ENCODE results near the gene HS3ST3A1. TPM values are rescaled to one million over a fixed set of nuclear protein-coding genes. Genes with fewer than 3 reads are reported as not detected.

HS3ST3A1 gene
- total RNA-seq, 1 experiment from 2014 or later, result 47.6 TPM

DNA sequence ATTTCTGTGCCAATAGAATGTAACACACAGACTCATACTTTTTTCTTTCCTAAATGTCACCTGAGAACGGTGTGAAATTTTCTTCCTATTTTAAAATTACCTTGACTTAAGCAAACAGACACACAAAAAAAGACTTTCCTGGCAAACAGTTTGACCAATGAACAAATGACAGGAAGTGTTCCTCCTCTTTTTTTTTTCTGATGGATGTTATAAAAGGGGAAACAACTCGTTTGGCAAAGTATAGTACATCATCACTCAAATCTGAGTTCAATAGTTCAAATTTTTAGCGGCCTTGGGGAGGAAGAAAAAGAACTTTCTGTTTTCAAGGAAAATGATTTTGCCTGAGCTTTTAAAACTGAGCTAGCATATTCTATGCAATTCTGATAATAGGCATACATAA is 19.8 kb downstream of the HS3ST3A1 start:
- DNase-seq, result no peak
- H2AFZ ChIP-seq (ENCODE audit: low read length), result no peak overlapping the region
- H4K20me1 ChIP-seq (ENCODE audit: low read length), result no peaks in the 10 kb centered on the region
- peaks cover 23% of the 10 kb centered on the region for H3K4me1 ChIP-seq (ENCODE audit: insufficient read depth, low read length)
- peaks cover 48% of the 10 kb centered on the region for H3K79me2 ChIP-seq (ENCODE audit: low read length)
- H3K9ac ChIP-seq (ENCODE audit: low read length), result no peak overlapping the region
- no TSS peak for BruUV-seq (replicated peaks)
- H3K4me3 ChIP-seq (ENCODE audit: low read length), result peak overlapping the region; percentile 20
- TF ChIP-seq, protein P1, sequence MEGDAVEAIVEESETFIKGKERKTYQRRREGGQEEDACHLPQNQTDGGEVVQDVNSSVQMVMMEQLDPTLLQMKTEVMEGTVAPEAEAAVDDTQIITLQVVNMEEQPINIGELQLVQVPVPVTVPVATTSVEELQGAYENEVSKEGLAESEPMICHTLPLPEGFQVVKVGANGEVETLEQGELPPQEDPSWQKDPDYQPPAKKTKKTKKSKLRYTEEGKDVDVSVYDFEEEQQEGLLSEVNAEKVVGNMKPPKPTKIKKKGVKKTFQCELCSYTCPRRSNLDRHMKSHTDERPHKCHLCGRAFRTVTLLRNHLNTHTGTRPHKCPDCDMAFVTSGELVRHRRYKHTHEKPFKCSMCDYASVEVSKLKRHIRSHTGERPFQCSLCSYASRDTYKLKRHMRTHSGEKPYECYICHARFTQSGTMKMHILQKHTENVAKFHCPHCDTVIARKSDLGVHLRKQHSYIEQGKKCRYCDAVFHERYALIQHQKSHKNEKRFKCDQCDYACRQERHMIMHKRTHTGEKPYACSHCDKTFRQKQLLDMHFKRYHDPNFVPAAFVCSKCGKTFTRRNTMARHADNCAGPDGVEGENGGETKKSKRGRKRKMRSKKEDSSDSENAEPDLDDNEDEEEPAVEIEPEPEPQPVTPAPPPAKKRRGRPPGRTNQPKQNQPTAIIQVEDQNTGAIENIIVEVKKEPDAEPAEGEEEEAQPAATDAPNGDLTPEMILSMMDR (conservative IDR thresholded peaks at IDR 0.05; ENCODE audit: low read depth, low read length), result no peak
- no peak for TF ChIP-seq EZH2phosphoT487 (IDR thresholded peaks at IDR 0.05; ENCODE audit: borderline replicate concordance, low read length)
- TF ChIP-seq EZH2 (IDR thresholded peaks at IDR 0.05; ENCODE audit: low read length, unreplicated experiment), result no peak
- intact Hi-C loops (cut with micrococcal nuclease), result no loop called here
- H3K27ac ChIP-seq (ENCODE audit: low read length), result no peak overlapping the region
- H3F3A ChIP-seq (ENCODE audit: low read length, unreplicated experiment), result no peaks in the 10 kb centered on the region
- no peaks in the 10 kb centered on the region for H3K9me3 ChIP-seq (ENCODE audit: low read length)
- no peaks in the 10 kb centered on the region for H3K9me2 ChIP-seq (replicated peaks; ENCODE audit: low read length)
- ATAC-seq, result no peak
- H3K27me3 ChIP-seq (ENCODE audit: low read length), result no peaks in the 10 kb centered on the region
- peak overlapping the region; percentile 60 for H3K4me2 ChIP-seq (ENCODE audit: low read length)
- CTCF ChIA-PET, result no interaction called here
- POLR2A ChIA-PET (ENCODE audit: unreplicated experiment), result no interaction called here
- no peaks in the 10 kb centered on the region for H3K36me3 ChIP-seq (ENCODE audit: low read depth, low read length)

DNA sequence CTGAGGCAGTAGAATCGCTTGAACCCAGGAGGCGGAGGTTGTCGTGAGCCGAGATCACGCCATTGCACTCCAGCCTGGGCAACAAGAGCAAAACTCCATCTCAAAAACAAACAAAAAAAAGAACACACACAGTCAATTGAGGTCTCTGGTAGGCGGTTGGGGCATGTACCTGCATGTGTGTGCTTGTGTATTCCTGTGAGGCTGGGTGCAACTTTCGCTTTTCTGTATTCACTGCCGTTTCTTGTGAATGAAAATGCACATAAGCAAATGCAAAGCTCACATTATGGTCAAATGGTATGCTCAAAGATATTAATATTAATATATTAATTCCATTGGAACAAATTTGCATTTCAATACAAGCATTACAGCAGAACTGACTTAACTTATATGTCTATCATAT is 20.9 kb downstream of the HS3ST3A1 start:
- TF ChIP-seq EZH2phosphoT487 (IDR thresholded peaks at IDR 0.05; ENCODE audit: borderline replicate concordance, low read length), result no peak
- TF ChIP-seq, protein P1 (conservative IDR thresholded peaks at IDR 0.05; ENCODE audit: low read depth, low read length), result no peak
- TF ChIP-seq EZH2 (IDR thresholded peaks at IDR 0.05; ENCODE audit: low read length, unreplicated experiment), result no peak
- H3K27me3 ChIP-seq (ENCODE audit: low read length), result no peaks in the 10 kb centered on the region
- ATAC-seq (no peak), DNase-seq (no peak)
- H2AFZ ChIP-seq (ENCODE audit: low read length), result no peak overlapping the region
- no peaks in the 10 kb centered on the region for H3K9me2 ChIP-seq (replicated peaks; ENCODE audit: low read length)
- no peak overlapping the region for H3K4me2 ChIP-seq (ENCODE audit: low read length)
- ChIA-PET POLR2A (ENCODE audit: unreplicated experiment) (interaction anchor here (0.5 kb wide), 1 partner anchor 375 kb away, joined by 10 read pairs; no protein-coding TSS in a partner anchor), CTCF (no interaction called here)
- no peaks in the 10 kb centered on the region for H3K36me3 ChIP-seq (ENCODE audit: low read depth, low read length)
- H3K27ac ChIP-seq (ENCODE audit: low read length), result no peak overlapping the region
- H3K79me2 ChIP-seq (ENCODE audit: low read length), result peaks cover 46% of the 10 kb centered on the region
- intact Hi-C loops (cut with micrococcal nuclease), result no loop called here
- no peaks in the 10 kb centered on the region for H3K9me3 ChIP-seq (ENCODE audit: low read length)
- no peaks in the 10 kb centered on the region for H3F3A ChIP-seq (ENCODE audit: low read length, unreplicated experiment)
- H3K4me3 ChIP-seq (ENCODE audit: low read length), result no peak overlapping the region
- H4K20me1 ChIP-seq (ENCODE audit: low read length), result no peaks in the 10 kb centered on the region
- peaks cover 23% of the 10 kb centered on the region for H3K4me1 ChIP-seq (ENCODE audit: insufficient read depth, low read length)
- BruUV-seq (replicated peaks), result no TSS peak
- no peak overlapping the region for H3K9ac ChIP-seq (ENCODE audit: low read length)

DNA sequence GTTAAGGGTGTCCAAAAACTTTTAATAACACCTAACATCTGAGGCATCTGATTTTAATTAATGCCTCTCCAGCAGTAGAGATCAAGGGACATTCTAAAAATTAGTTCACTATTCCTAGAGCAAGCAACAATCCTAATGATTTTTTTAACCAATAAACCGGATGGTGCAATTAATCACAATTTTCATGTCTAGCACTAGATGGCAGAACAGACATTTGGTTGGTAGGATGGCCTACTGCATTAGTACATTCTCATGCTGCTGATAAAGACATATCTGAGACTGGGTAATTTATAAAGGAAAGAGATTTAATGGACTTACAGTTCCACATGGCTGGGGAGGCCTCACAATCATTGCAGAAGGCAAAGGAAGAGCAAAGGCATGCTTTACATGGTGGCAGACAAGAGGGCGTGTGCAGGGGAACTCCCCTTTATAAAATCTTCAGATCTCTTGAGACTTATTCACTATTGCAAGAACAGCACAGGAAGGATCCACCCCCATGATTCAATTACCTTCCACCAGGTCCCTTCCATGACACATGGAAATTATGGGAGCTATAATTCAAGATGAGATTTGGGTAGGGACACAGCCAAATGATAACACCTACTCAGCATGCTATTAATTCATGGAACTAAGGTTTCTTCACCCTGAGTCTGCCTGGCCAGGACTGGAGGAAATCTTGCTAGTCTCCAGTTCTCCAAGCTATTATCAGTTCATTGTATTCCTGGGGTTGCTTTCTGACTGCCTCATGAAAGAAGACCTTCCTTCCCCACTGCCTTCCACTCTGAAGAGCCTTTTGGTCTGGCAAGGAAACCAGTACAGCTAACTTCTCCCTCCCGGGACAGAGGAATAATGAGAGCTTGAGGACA is 24.8 kb downstream of the HS3ST3A1 start:
- H3K4me2 ChIP-seq (ENCODE audit: low read length), result no peak overlapping the region
- DNase-seq, result peak; percentile 50
- peaks cover 10% of the 10 kb centered on the region; the same call in 1 of the 2 replicates for H3K79me2 ChIP-seq (ENCODE audit: low read length)
- BruUV-seq (replicated peaks), result no TSS peak
- no peak overlapping the region for H3K4me3 ChIP-seq (ENCODE audit: low read length)
- no peaks in the 10 kb centered on the region for H3K9me2 ChIP-seq (replicated peaks; ENCODE audit: low read length)
- no peak for ATAC-seq
- no peaks in the 10 kb centered on the region for H3F3A ChIP-seq (ENCODE audit: low read length, unreplicated experiment)
- no peak overlapping the region for H3K27ac ChIP-seq (ENCODE audit: low read length)
- ChIA-PET POLR2A (ENCODE audit: unreplicated experiment) (no interaction called here), CTCF (no interaction called here)
- no peak overlapping the region for H2AFZ ChIP-seq (ENCODE audit: low read length)
- H3K4me1 ChIP-seq (ENCODE audit: insufficient read depth, low read length), result 0 out of 2 replicates have a peak, but pooled peaks cover 1% of the 10 kb centered on the region
- TF ChIP-seq, protein P1 (conservative IDR thresholded peaks at IDR 0.05; ENCODE audit: low read depth, low read length), result peak; percentile 57
- TF ChIP-seq EZH2 (IDR thresholded peaks at IDR 0.05; ENCODE audit: low read length, unreplicated experiment), result no peak
- H3K9me3 ChIP-seq (ENCODE audit: low read length), result no peaks in the 10 kb centered on the region
- H3K36me3 ChIP-seq (ENCODE audit: low read depth, low read length), result no peaks in the 10 kb centered on the region
- no peaks in the 10 kb centered on the region for H3K27me3 ChIP-seq (ENCODE audit: low read length)
- H4K20me1 ChIP-seq (ENCODE audit: low read length), result no peaks in the 10 kb centered on the region
- intact Hi-C loops (cut with micrococcal nuclease), result no loop called here
- H3K9ac ChIP-seq (ENCODE audit: low read length), result no peak overlapping the region

Measured in PC-3 (cell line).